Effector memory CD4-positive, alpha-beta T cell (primary cell): Measurements from ENCODE around the gene SLC7A8.

ENCODE experiments used
- DNase-seq, 3 donors: peaks; one replicate each; pipeline ENCODE4 v3.0.0-alpha.2; 2020
- H3K27ac ChIP-seq: 2 replicates; pipeline ENCODE4 v1.7.0; 2013; ENCODE audit warnings: mild to moderate bottlenecking, low read length, moderate library complexity; ENCODE audit not compliant: insufficient read depth, poor library complexity, severe bottlenecking
- H3K27me3 ChIP-seq: replicated peaks from 2 replicates; pipeline ENCODE4 v1.7.0; 2013; ENCODE audit warnings: mild to moderate bottlenecking, low read length; ENCODE audit not compliant: insufficient read depth, control insufficient read depth, poor library complexity, severe bottlenecking
- H3K36me3 ChIP-seq: 2 replicates; pipeline ENCODE4 v1.7.0; 2013; ENCODE audit warnings: mild to moderate bottlenecking, low read length, moderate library complexity; ENCODE audit not compliant: control insufficient read depth, insufficient read depth
- H3K4me1 ChIP-seq: 2 replicates; pipeline ENCODE4 v1.7.0; 2013; ENCODE audit warnings: low read length, mild to moderate bottlenecking; ENCODE audit not compliant: control insufficient read depth, insufficient read depth, poor library complexity, severe bottlenecking
- H3K4me3 ChIP-seq: 2 replicates; pipeline ENCODE4 v1.7.0; 2013; ENCODE audit warnings: low read length, low read depth, mild to moderate bottlenecking; ENCODE audit not compliant: insufficient read depth, poor library complexity, severe bottlenecking
- H3K9me3 ChIP-seq: 2 replicates; pipeline ENCODE4 v1.7.0; 2013; ENCODE audit warnings: mild to moderate bottlenecking, low read length, moderate library complexity; ENCODE audit not compliant: control insufficient read depth

The SLC7A8 gene

GRCh38 chr14:23147676-23148075 is 35.8 kb downstream of the SLC7A8 start:
- no peaks in the 10 kb centered on the region for H3K4me1 ChIP-seq
- no peak for DNase-seq
- no peaks in the 10 kb centered on the region for H3K36me3 ChIP-seq
- no peaks in the 10 kb centered on the region for H3K27me3 ChIP-seq
- no peaks in the 10 kb centered on the region for H3K9me3 ChIP-seq
- no peak overlapping the region for H3K4me3 ChIP-seq
- H3K27ac ChIP-seq = no peak overlapping the region

GRCh38 chr14:23146980-23147379 is 36.5 kb downstream of the SLC7A8 start:
- no peak overlapping the region for H3K27ac ChIP-seq

GRCh38 chr14:23146351-23146910 is 37.0 kb downstream of the SLC7A8 start:
- no peak for DNase-seq
- no peaks in the 10 kb centered on the region for H3K27me3 ChIP-seq
- no peak overlapping the region for H3K4me3 ChIP-seq
- no peaks in the 10 kb centered on the region for H3K36me3 ChIP-seq
- no peaks in the 10 kb centered on the region for H3K4me1 ChIP-seq
- no peaks in the 10 kb centered on the region for H3K9me3 ChIP-seq
- H3K27ac ChIP-seq = no peak overlapping the region

More at GRCh38 chr14:23146980-23147379, 36.5 kb downstream of the SLC7A8 start:
- Histone ChIP-seq H3K4me1 (no peaks in the 10 kb centered on the region), H3K27me3 (no peaks in the 10 kb centered on the region), H3K4me3 (no peak overlapping the region), H3K36me3 (no peaks in the 10 kb centered on the region), H3K9me3 (no peaks in the 10 kb centered on the region)
- no peak for DNase-seq

- Histone ChIP-seq H3K27me3 (no peaks in the 10 kb centered on the region), H3K9me3 (no peaks in the 10 kb centered on the region), H3K4me3 (no peak overlapping the region), H3K4me1 (no peaks in the 10 kb centered on the region), H3K36me3 (no peaks in the 10 kb centered on the region), H3K27ac (no peak overlapping the region)
- no peak for DNase-seq
These were observed 37.6 kb downstream of the SLC7A8 start for GRCh38 chr14:23145794-23146350.

GRCh38 chr14:23143911-23144310 is 39.5 kb downstream of the SLC7A8 start:
- DNase-seq = no peak
- H3K4me3 ChIP-seq = no peak overlapping the region
- H3K36me3 ChIP-seq = no peaks in the 10 kb centered on the region
- no peaks in the 10 kb centered on the region for H3K4me1 ChIP-seq
- no peak overlapping the region for H3K27ac ChIP-seq
- H3K9me3 ChIP-seq = no peaks in the 10 kb centered on the region
- H3K27me3 ChIP-seq = no peaks in the 10 kb centered on the region

GRCh38 chr14:23142826-23143225 is 40.6 kb downstream of the SLC7A8 start:
- H3K9me3 ChIP-seq = no peaks in the 10 kb centered on the region
- H3K27ac ChIP-seq = no peak overlapping the region
- no peaks in the 10 kb centered on the region for H3K27me3 ChIP-seq
- no peaks in the 10 kb centered on the region for H3K4me1 ChIP-seq
- DNase-seq = no peak
- no peak overlapping the region for H3K4me3 ChIP-seq
- H3K36me3 ChIP-seq = no peaks in the 10 kb centered on the region

- Histone ChIP-seq H3K4me3 (no peak overlapping the region), H3K27ac (no peak overlapping the region), H3K27me3 (no peaks in the 10 kb centered on the region), H3K9me3 (no peaks in the 10 kb centered on the region), H3K36me3 (no peaks in the 10 kb centered on the region), H3K4me1 (no peaks in the 10 kb centered on the region)
- no peak for DNase-seq
These were observed 41.6 kb downstream of the SLC7A8 start for GRCh38 chr14:23141706-23142444.

- no peaks in the 10 kb centered on the region for H3K27me3 ChIP-seq
- no peaks in the 10 kb centered on the region for H3K9me3 ChIP-seq
- no peaks in the 10 kb centered on the region for H3K36me3 ChIP-seq
- no peak for DNase-seq
- no peaks in the 10 kb centered on the region for H3K4me1 ChIP-seq
- H3K4me3 ChIP-seq = no peak overlapping the region
- no peak overlapping the region for H3K27ac ChIP-seq
These were observed 43.1 kb downstream of the SLC7A8 start for GRCh38 chr14:23140371-23140770.

- H3K27ac ChIP-seq = no peak overlapping the region
- DNase-seq = no peak
- no peaks in the 10 kb centered on the region for H3K27me3 ChIP-seq
- no peaks in the 10 kb centered on the region for H3K4me1 ChIP-seq
- no peaks in the 10 kb centered on the region for H3K9me3 ChIP-seq
- H3K4me3 ChIP-seq = no peak overlapping the region
- no peaks in the 10 kb centered on the region for H3K36me3 ChIP-seq
These were observed 43.6 kb downstream of the SLC7A8 start for GRCh38 chr14:23139874-23140273.

- Histone ChIP-seq H3K9me3 (no peaks in the 10 kb centered on the region), H3K27ac (no peak overlapping the region), H3K36me3 (no peaks in the 10 kb centered on the region), H3K4me1 (no peaks in the 10 kb centered on the region), H3K4me3 (no peak overlapping the region), H3K27me3 (no peaks in the 10 kb centered on the region)
- DNase-seq = no peak
These were observed 45.5 kb downstream of the SLC7A8 start for GRCh38 chr14:23137813-23138535.
